Endothelial cell of umbilical vein (primary cell): ENCODE results near the gene STAG1. TPM values are rescaled to one million over a fixed set of nuclear protein-coding genes. Genes with fewer than 3 reads are reported as not detected.

Source experiments
- BruUV-seq: library from RNA; stranded (reverse); fragments of 400-500 nt; replicated peaks from 2 replicates; lab custom pipeline; 2021; lab: Mats Ljungman, UMichigan
- CTCF ChIA-PET: fragments of 300-600, 350-600 bp; sonication (Branson Sonifier 250); formaldehyde crosslinking; loops from one replicate; lab custom pipeline; 2021; ENCODE audit warnings: antibody characterized with exemption, inconsistent platforms; lab: Charles Lee
- POLR2A ChIA-PET: fragments of 300-600, 350-600 bp; sonication (Branson Sonifier 250); formaldehyde crosslinking; loops from one replicate; lab custom pipeline; 2021; ENCODE audit warnings: antibody characterized with exemption, inconsistent platforms; lab: Charles Lee
- DNase-seq: peaks from one replicate; pipeline ENCODE4 v3.0.0-alpha.2; 2011; ENCODE audit warnings: low read depth, low spot score
- FAIRE-seq: peaks from 2 replicates; lab custom pipeline; 2011; peaks lifted over from hg19 to GRCh38; lab: Jason Lieb, UNC
- H2AFZ ChIP-seq: 2 replicates; pipeline ENCODE4 v1.6.0; 2012; ENCODE audit warnings: low read depth, low read length, control low read depth, inconsistent platforms
- H3K27ac ChIP-seq: 2 replicates; pipeline ENCODE4 v1.5.1; 2011; ENCODE audit warnings: low read depth, mild to moderate bottlenecking, control low read depth, low read length, moderate library complexity; ENCODE audit not compliant: insufficient read depth
- H3K27me3 ChIP-seq, 2 experiments: 2 replicates each; pipeline versions ENCODE4 v1.6.0 to v1.6.1; 2011; ENCODE audit warnings: low read length in 2 of 2, mixed read lengths in 1 of 2; ENCODE audit not compliant: control insufficient read depth in 2 of 2, insufficient read depth in 2 of 2
- H3K36me3 ChIP-seq, 2 experiments: 2 replicates in 1 of 2; 3 replicates in 1 of 2; pipeline ENCODE4 v1.5.1; 2011; ENCODE audit warnings: low read length in 2 of 2, mild to moderate bottlenecking in 1 of 2, moderate library complexity in 1 of 2; ENCODE audit not compliant: control insufficient read depth in 2 of 2, insufficient read depth in 2 of 2; ENCODE audit errors: extremely low read depth in 1 of 2
- H3K4me1 ChIP-seq: 3 replicates; pipeline ENCODE4 v1.5.1; 2011; ENCODE audit warnings: mild to moderate bottlenecking, low read length; ENCODE audit not compliant: control insufficient read depth, insufficient read depth; ENCODE audit errors: extremely low read depth
- H3K4me2 ChIP-seq: 2 replicates; pipeline ENCODE4 v1.6.1; 2011; ENCODE audit warnings: low read length, control low read depth, mixed read lengths; ENCODE audit not compliant: insufficient read depth
- H3K4me3 ChIP-seq, 3 experiments: fragments of 200-600 bp in 1 of 3; sonication (generic), shearing (Covaris generic) in 1 of 3; replicated peaks in 1 of 3; 2 replicates each; pipeline ENCODE4 v1.5.1; 2011 to 2016; ENCODE audit warnings: control low read depth in 3 of 3, low read length in 3 of 3, mild to moderate bottlenecking in 2 of 3, inconsistent platforms in 1 of 3, low read depth in 1 of 3, moderate library complexity in 1 of 3; ENCODE audit not compliant: insufficient read depth in 1 of 3
- H3K79me2 ChIP-seq: 2 replicates; pipeline ENCODE4 v1.6.0; 2012; ENCODE audit warnings: low read length, inconsistent platforms; ENCODE audit not compliant: control insufficient read depth, insufficient read depth
- H3K9ac ChIP-seq: replicated peaks from 2 replicates; pipeline ENCODE3; 2011; ENCODE audit warnings: low read length, control low read depth; ENCODE audit not compliant: insufficient read depth; ENCODE audit errors: extremely low read depth
- H3K9me1 ChIP-seq: replicated peaks from 3 replicates; pipeline ENCODE4 v1.6.0; 2011; ENCODE audit warnings: mild to moderate bottlenecking, low read length; ENCODE audit not compliant: control insufficient read depth, insufficient read depth; ENCODE audit errors: extremely low read depth
- H3K9me3 ChIP-seq: replicated peaks from 2 replicates; pipeline ENCODE4 v1.5.1; 2012; ENCODE audit warnings: low read length, inconsistent platforms; ENCODE audit not compliant: control insufficient read depth, insufficient read depth
- H4K20me1 ChIP-seq: replicated peaks from 2 replicates; pipeline ENCODE3; 2011; ENCODE audit warnings: mild to moderate bottlenecking, low read length; ENCODE audit not compliant: control insufficient read depth, insufficient read depth; ENCODE audit errors: extremely low read depth
- EZH2 ChIP-seq: IDR thresholded peaks from 2 replicates; pipeline ENCODE4 v1.6.1; 2012; ENCODE audit warnings: borderline replicate concordance, low read depth, mild to moderate bottlenecking, moderate library complexity, low read length, inconsistent platforms; ENCODE audit not compliant: severe bottlenecking
- FOS ChIP-seq: IDR thresholded peaks from 2 replicates; pipeline ENCODE4 v1.6.1; 2011; ENCODE audit warnings: mild to moderate bottlenecking, low read length, moderate library complexity, borderline replicate concordance; ENCODE audit not compliant: insufficient read depth
- GATA2 ChIP-seq: IDR thresholded peaks from 2 replicates; pipeline ENCODE4 v1.7.0; 2011; ENCODE audit warnings: low read depth, mild to moderate bottlenecking, moderate library complexity, mixed read lengths, low read length; ENCODE audit not compliant: insufficient read length, insufficient read depth
- JUN ChIP-seq: IDR thresholded peaks from 2 replicates; pipeline ENCODE4 v1.6.1; 2011; ENCODE audit warnings: borderline replicate concordance, low read depth; ENCODE audit not compliant: insufficient read length, insufficient read depth
- MYC ChIP-seq: IDR thresholded peaks from one replicate; pipeline ENCODE4 v1.6.1; 2011; ENCODE audit warnings: mild to moderate bottlenecking, low read depth, low read length
- POLR2A ChIP-seq: IDR thresholded peaks from 2 replicates; pipeline ENCODE4 v1.6.1; 2012; ENCODE audit warnings: low read depth, mild to moderate bottlenecking, control low read depth, low read length
- POLR2AphosphoS5 ChIP-seq: IDR thresholded peaks from 2 replicates; pipeline ENCODE4 v1.6.1; 2012; ENCODE audit warnings: low read depth, mild to moderate bottlenecking, control low read depth, low read length, moderate library complexity; ENCODE audit not compliant: insufficient read depth
- dilution Hi-C: fragments of 300-500 bp; cut with MboI; formaldehyde crosslinking; loops from one replicate; pipeline ENCODE4 v1.15.0; 2019; ENCODE audit warnings: low sequenced_read_pairs; ENCODE audit not compliant: extremely low pct_ligation_motif_present
- intact Hi-C: fragments of 100-400 bp; cut with micrococcal nuclease; formaldehyde crosslinking; loops from one replicate; pipeline ENCODE4 v1.10.0; 2022
- polyA plus RNA-seq, 4 experiments: library from polyadenylated mRNA; depleted of rRNA in 3 of 4; stranded (reverse) in 3 of 4; unstranded in 1 of 4; fragments of >200 nt; gene quantifications; 2 replicates each; pipeline versions ENCODE4 v1.2.1 to v1.2.3, GENCODE V29; 2011 to 2012; ENCODE audit warnings: missing spikeins in 1 of 4
- total RNA-seq: library from RNA; stranded (reverse); gene quantifications from 2 replicates; pipeline ENCODE4 v1.2.3, GENCODE V29; 2021
- TF ChIP-seq, protein P1 (sequence below): IDR thresholded peaks from 2 replicates; pipeline ENCODE4 v1.6.1; 2011; ENCODE audit not compliant: insufficient read depth, insufficient read length
- TF ChIP-seq, protein P2 (sequence below), 2 donors: IDR thresholded peaks; 1 replicate in 1 of 2; 2 replicates in 1 of 2; pipeline ENCODE4 v1.5.1; 2011; ENCODE audit warnings: low read length in 2 of 2, mild to moderate bottlenecking in 2 of 2, moderate library complexity in 2 of 2, control low read depth in 1 of 2, inconsistent platforms in 1 of 2, low read depth in 1 of 2; ENCODE audit not compliant: insufficient read depth in 1 of 2; ENCODE audit errors: extremely low read depth in 1 of 2

Gene STAG1
- total and polyA plus RNA-seq, 2 donors (not counting 3 experiments of a cell fraction or from before 2014, with no cell fraction given): 7.4 to 42.1 TPM

DNA sequence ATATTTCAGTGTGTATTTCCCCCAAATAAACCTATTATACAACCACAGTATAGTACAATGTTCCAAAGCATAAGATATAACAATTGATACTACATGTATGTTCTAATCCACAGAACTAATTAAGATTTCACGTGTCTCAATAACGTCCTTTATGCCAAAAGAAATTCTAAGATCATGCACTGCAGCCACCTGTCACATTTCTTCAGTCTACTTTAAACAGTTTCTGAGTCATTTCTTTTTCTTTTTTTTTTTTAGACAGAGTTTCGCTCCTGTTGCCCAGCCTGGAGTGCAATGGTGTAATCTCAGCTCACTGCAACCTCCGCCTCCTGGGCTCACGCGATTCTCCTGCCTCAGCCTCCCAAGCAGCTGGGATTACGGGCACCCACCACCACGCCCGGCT, 190.2 kb downstream of the STAG1 start:
- Histone ChIP-seq H3K36me3 (no peaks in the 10 kb centered on the region), H3K9ac (no peak overlapping the region), H3K9me3 (no peaks in the 10 kb centered on the region), H2AFZ (no peak overlapping the region), H3K9me1 (no peaks in the 10 kb centered on the region), H3K27me3 (no peaks in the 10 kb centered on the region), H3K4me2 (no peak overlapping the region), H3K4me1 (no peaks in the 10 kb centered on the region), H4K20me1 (no peaks in the 10 kb centered on the region), H3K79me2 (no peaks in the 10 kb centered on the region), H3K4me3 (no peak overlapping the region), H3K27ac (no peak overlapping the region)
- intact Hi-C loops (no loop called here), dilution Hi-C loops (no loop called here)
- FAIRE-seq: no peak
- DNase-seq: no peak
- no peak for TF ChIP-seq MYC
- TF ChIP-seq POLR2A: no peak
- TF ChIP-seq, protein P1, sequence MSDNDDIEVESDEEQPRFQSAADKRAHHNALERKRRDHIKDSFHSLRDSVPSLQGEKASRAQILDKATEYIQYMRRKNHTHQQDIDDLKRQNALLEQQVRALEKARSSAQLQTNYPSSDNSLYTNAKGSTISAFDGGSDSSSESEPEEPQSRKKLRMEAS: no peak
- TF ChIP-seq FOS: no peak
- no peak for TF ChIP-seq JUN
- no peak for TF ChIP-seq GATA2
- no peak for TF ChIP-seq EZH2
- TF ChIP-seq, protein P2, sequence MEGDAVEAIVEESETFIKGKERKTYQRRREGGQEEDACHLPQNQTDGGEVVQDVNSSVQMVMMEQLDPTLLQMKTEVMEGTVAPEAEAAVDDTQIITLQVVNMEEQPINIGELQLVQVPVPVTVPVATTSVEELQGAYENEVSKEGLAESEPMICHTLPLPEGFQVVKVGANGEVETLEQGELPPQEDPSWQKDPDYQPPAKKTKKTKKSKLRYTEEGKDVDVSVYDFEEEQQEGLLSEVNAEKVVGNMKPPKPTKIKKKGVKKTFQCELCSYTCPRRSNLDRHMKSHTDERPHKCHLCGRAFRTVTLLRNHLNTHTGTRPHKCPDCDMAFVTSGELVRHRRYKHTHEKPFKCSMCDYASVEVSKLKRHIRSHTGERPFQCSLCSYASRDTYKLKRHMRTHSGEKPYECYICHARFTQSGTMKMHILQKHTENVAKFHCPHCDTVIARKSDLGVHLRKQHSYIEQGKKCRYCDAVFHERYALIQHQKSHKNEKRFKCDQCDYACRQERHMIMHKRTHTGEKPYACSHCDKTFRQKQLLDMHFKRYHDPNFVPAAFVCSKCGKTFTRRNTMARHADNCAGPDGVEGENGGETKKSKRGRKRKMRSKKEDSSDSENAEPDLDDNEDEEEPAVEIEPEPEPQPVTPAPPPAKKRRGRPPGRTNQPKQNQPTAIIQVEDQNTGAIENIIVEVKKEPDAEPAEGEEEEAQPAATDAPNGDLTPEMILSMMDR (IDR thresholded peaks at IDR 0.05; ENCODE audit: extremely low read depth in 1 of 2, insufficient read depth in 1 of 2, low read depth in 1 of 2, low read length in 2 of 2): no peak
- TF ChIP-seq POLR2AphosphoS5: no peak
- ChIA-PET CTCF (no interaction called here), POLR2A (no interaction called here)
- BruUV-seq: no TSS peak
